Amniotic stem cell (primary cell): Measurements from ENCODE around the gene ASPG.

Experiments used
- DNase-seq: peaks from one replicate; lab custom pipeline; 2025; lab: John Stamatoyannopoulos, UW

ASPG gene

DNA sequence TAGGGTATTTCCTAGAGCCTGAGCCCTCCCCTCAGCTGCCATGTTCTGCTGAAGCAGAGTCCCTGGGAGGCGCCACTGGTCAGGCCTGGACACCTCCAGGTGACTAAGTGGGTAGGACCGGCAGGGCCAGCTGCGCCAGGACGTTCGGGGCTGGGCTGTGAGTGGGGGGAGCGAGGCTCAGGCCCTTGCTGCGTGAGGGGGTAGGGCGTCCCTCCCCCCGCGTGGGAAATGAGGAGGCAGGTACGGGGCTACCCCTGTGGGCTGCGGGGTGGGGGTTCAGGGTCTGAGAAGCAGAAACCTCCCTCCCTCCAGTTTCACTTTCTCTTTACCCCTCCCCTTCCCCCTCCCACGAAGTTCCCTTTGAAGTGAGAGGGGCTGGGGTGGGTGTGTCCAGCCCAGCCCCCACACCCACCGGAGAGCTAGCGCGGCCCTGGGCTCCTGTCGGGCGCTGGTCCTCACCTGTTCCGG, 30.8 kb downstream of the ASPG start:
- DNase-seq, result no peak

- no peak for DNase-seq
These were observed 31.3 kb downstream of the ASPG start for GRCh38 chr14:104116756-104117340.

DNA sequence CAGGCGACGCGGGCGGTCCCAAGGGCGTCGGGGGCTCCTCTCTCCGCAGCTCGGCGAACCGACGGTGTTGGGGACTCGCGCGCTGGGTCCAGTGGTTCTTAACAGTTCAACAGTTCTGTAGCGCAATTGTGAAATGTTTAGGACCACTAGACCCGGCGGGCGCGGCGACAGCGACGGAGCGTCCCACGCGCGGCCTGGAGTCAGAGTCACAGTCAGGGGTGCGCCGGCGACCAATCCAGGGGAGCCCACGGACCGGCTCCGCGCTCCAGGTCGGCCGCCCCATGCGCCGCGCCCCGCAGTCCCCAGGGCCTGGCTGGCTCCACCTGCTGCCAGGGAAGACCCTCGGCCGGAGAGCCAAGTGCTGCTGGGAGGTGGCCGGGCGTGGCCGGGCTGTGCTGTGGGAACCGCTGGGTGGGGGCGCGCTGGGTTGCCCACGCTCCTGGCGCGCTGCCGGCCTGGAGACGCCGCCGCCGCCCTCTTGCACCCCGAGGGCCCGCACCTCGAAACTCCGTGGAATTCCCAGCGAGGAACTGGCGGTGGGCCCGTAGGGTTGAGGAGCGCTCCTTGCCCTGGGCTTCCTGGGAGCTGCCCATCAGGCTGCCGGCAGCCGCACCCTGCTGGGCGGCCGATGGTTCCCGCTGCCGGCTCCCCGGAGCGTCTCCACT, 32.0 kb downstream of the ASPG start:
- DNase-seq, result no peak

DNA sequence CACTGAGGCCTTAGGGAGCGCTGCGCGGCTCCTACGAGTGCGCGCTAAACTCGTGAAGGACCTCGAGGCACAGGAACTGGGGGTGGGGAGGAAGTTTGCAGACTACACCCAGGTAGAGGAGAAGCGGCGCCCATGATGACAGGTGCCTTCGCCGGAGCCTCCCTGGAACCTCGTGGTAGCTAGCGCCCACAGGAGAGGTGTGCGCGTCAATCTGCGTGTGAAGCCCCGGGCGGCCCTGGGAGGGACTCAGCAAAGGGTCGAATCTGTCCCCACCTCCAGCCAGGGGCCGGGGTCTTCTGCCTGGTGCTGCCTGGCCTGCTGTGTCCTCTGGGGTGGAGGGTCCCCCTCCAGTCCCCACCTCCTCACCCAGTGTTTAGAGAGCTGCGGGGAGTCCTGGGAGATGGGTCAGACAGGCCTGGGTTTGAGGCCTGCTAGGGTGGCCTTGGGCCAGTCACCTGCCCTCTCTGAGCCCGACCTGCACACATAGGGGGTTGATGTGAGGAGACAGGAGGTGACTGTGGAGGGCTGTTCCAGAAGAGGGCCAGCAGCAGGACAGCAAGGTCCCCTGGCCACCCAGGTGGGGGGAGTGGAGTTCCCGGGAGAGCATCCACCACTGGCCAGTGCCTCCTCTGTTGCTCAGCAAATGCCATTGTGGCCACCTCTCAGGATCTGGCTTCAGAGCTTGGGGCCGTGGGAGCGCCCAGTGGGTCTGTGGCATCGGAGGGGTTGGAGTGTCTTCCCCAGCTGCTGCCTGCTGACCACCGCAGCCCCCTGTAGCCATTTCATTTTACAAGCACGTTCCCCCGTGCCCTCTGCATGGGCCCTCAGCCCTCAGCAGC, 32.7 kb downstream of the ASPG start:
- DNase-seq, result no peak

- DNase-seq, result no peak
These were observed 33.6 kb downstream of the ASPG start for GRCh38 chr14:104119119-104119487.

DNA sequence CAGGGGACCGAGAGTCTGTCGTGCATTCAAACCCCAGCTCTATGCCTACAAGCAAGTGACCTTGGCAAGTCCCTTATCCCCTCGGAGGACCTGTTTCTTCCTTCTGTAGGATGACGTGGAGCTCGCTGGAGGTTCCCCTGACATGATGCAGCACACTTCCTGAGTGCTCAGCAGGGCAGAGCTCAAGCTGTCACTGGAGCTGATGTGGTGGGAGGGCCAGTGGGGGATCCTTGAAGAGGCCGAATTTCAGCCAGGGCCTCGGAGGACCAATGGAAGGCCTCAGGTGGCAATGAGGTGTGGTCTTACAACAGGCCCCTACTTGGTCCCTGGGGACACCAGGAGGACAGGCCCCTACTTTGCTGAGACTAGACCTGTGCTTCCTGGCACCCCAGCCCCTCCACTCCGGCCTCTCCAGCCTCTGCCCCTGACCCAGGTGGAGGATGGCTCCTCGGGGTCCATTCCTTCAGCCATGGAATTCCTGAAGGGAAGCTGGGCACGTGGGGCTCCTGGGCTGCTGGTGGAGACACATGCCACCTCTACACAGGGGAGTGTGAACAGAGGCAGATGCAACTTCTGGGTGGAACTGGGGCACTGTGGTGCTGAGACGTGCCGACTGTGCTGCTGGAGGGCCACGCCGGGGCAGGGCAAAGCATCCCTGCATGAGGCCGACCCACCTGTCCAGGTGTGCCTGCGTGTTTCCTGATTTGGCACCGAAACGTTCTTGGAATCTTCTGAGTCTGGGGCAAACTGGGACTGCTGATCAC, 34.2 kb downstream of the ASPG start:
- DNase-seq, result no peak

GRCh38 chr14:104120281-104120741, 34.8 kb downstream of the ASPG start:
- DNase-seq, result no peak

DNA sequence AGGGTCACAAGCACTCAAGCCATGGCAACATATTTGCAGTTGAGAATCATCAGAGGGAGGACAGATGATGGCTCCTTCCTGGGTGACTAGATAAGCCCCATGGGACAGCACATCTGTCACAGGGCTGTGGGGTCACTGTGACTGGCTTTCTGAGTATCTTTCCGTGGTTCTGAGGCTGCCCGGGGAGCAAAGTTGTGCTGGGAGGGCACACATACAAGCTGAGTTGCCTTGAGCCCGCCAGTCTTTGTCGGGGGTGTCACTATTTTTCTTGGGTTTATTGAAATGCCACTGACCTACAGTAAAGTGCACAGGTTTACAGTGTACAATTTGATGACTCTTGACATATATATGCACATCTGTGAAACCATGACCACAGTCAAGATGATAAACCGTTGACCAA, 35.6 kb downstream of the ASPG start:
- no peak for DNase-seq

DNA sequence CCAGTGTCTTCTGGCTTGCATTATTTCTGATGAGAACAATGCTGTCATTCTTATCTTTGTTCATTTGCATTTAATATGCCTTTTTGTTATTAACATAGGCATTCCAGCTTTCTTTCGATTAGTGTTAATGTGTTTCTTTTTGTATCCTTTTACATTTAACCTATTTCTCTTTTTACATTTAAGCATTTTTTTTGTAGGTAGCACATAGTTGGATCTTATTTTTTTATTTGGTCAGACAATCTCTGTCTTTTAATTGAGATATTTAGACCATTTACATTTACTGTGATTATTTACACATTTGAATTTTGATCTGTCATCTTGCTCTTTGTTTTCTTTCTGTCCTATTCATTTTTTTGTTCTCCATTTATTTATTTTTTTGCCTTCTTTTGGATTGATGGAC, 38.4 kb downstream of the ASPG start:
- DNase-seq, result no peak

DNA sequence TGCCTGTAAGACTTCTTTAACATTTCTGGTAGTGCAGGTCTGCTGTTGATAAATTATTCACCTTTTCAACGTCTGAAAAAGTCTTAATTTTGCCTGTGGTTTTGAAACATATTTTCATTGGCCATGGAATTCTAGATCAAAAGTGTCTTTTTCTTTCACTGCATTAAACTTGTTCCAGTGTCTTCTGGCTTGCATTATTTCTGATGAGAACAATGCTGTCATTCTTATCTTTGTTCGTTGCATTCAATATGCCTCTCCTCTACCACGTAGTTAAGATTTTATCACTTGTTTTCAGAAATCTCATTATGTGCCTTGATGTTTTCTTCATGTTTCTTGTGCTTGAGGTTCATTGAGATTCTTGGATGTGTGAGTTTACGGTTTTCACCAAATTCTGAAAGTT, 39.5 kb downstream of the ASPG start:
- no peak for DNase-seq

GRCh38 chr14:104126753-104127152, 41.3 kb downstream of the ASPG start:
- no peak for DNase-seq

- no peak for DNase-seq
These were observed 43.5 kb downstream of the ASPG start for GRCh38 chr14:104128981-104129380.

- no peak for DNase-seq
These were observed 44.1 kb downstream of the ASPG start for GRCh38 chr14:104129556-104129955.

DNA sequence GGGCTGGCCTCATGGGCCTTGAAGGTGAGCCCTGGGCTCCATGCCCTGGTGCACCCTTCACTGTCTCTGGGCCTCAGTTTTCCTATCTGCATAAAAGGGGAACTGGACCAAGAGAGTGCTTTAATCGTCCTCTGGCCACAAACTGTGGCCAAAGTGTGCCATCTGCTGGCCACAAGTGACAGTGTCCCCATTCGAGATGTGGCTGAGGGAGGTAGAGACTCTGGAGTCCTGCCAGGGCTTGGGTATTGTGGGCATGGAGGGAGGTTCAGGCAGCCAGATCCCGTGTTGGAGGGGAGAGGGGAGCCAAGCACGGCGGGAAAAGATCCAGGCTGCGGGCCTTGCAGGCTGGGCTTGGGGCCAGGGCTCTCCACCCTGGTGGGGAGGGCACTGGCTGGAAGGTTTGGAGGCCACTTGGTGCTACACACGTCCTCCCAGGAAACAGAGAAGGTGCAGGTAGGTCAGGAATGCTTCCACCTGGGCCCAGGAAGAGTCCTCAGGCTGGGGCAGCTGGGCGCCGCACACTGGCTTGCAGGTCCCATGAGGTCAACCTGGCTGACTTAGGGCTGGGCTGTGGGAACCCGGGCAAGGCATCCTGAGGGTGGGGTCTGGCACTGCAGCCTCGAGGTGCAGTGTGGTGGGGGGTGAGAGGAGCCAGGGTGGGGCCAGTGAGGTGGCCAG, 45.6 kb downstream of the ASPG start:
- DNase-seq, result no peak

- no peak for DNase-seq
These were observed 46.6 kb downstream of the ASPG start for GRCh38 chr14:104131968-104132732.

GRCh38 chr14:104132981-104133380, 47.5 kb downstream of the ASPG start:
- no peak for DNase-seq

GRCh38 chr14:104133496-104133895, 48.0 kb downstream of the ASPG start:
- DNase-seq, result no peak

DNA sequence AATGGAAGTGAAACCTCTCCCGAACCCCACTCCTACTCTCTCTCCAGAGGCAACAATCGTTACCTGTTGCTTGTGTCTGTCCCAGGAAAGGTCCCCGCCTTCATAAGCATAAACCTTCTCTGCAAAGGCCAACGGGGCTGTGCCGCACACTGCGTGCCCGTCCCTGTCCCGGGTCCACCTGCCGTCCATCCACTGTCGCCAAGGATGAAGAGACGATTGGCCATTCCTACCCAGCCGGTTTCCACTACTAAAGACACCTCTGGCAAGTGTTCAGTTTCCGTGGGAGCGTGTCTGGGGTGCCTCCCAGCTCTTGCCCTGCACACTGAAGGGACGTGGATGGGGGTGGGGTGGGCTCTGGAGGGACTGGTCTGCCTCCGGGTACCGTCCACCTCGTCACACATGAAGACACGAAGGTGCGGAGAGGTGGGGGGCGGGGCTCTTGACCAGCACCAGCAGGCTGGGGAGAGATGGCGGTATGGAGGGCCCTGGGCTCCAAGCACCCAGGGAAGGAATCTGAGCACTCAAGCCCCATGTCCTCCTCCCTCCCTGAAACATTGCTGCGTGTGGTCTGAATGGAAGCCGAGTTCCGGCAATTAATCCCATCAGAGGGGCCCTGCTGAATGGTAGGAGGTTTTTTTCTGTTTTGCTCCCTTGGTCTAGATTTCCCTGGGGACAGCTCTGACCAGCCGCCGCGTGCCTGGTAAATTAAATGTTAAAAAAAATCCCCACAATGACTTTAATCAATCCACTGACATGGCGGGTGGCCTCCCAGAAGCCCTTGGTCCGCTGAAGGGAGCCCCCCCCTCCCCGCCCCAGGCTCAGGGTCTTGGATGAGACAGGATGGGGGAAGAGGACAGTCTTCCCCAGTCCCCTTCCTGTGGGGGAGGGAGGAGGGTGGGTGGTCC, 48.8 kb downstream of the ASPG start:
- no peak for DNase-seq

DNA sequence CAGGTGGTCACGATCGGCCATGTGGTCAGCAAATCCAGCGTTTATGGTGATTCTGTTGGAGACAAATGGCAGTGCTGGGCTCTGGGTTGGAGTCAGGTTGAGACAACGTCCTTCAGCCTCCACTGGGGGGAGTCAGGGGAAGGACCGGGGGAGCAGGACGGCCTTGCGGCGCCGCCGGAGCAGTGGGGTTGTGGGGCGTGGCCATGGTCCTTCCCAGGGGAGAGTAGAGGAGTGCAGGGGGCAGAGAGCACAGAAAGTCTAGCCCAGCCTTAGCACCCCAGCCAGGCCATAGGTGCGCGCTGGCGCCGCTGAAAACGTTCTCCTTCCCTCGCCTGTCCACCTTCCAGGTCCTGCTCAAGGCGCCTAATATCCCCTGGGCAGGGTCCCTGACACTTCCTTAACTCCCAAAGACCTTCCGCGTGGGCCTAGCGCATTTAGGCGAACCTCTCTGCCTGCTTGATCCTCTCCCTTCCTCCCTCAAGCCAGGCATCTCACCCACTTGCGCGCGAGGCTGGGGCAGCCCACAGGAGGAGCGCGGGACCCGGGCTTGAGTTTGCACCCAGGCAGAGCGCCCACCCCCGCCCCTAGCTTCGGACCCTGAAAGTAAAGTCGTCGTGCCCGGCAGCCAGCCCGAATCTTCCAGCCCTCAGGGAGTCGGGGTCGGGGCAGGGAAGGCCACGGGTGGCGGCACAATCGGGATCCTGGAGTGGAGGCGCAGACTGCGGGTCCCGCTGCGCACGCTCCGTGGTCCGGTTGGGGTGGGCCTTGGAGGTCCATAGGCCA, 49.8 kb downstream of the ASPG start:
- no peak for DNase-seq
